Heart right ventricle (tissue), 16 donors: ENCODE measurements around the gene CANT1. TPM values are rescaled to one million over a fixed set of nuclear protein-coding genes. Genes with fewer than 3 reads are reported as not detected.

Source experiments
- ATAC-seq, 8 donors: fragments of 200-7000 bp; cut with Tn5 transposase; one replicate each; pipeline ENCODE4 v1.9.1; 2020; ENCODE audit warnings: mild to moderate bottlenecking in 8 of 8, moderate library complexity in 8 of 8, moderate number of reproducible peaks in 1 of 8
- DNase-seq, 2 donors: peaks; one replicate each; pipeline ENCODE4 v3.0.0-alpha.2; 2020
- H3K27ac ChIP-seq, 10 donors: fragments of 200-600 bp; sonication (generic) in 2 of 10; one replicate each; pipeline versions ENCODE4 v1.5.0 to v1.8.0; 2020 to 2022; ENCODE audit warnings: mild to moderate bottlenecking in 3 of 10
- H3K27me3 ChIP-seq, 7 donors: fragments of 200-600 bp; one replicate each; pipeline ENCODE4 v1.8.0; 2021 to 2022; ENCODE audit warnings: mild to moderate bottlenecking in 2 of 7
- H3K36me3 ChIP-seq, 9 donors: fragments of 200-600 bp; sonication (generic) in 1 of 9; one replicate each; pipeline versions ENCODE4 v1.5.0 to v1.8.0; 2020 to 2022; ENCODE audit warnings: mild to moderate bottlenecking in 2 of 9
- H3K4me1 ChIP-seq, 9 donors: fragments of 200-600 bp; sonication (generic) in 1 of 9; one replicate each; pipeline versions ENCODE4 v1.5.0 to v1.8.0; 2020 to 2022; ENCODE audit warnings: mild to moderate bottlenecking in 4 of 9
- H3K4me3 ChIP-seq, 10 donors: fragments of 200-600 bp; sonication (generic) in 2 of 10; one replicate each; pipeline versions ENCODE4 v1.5.0 to v1.8.0; 2020 to 2022; ENCODE audit warnings: mild to moderate bottlenecking in 7 of 10, moderate library complexity in 2 of 10
- H3K9me3 ChIP-seq, 11 donors: fragments of 200-600 bp in 10 of 11; sonication (generic) in 2 of 11; one replicate each; pipeline versions ENCODE4 v1.5.0 to v1.8.0; 2013 to 2022; ENCODE audit warnings: mild to moderate bottlenecking in 2 of 11, control low read depth in 1 of 11, moderate library complexity in 1 of 11
- WGBS, 2 donors: extraction: QIAGEN DNeasy Blood & Tissue Kit; methylation state at CpG; one replicate each; pipeline ENCODE4 v1.1.7; 2013; ENCODE audit warnings: inconsistent platforms in 1 of 2; 5-methylcytosine and 5-hydroxymethylcytosine counted together
- intact Hi-C, 10 donors: fragments of 100-400 bp; cut with DNase I; formaldehyde crosslinking; loops; one replicate each; pipeline versions ENCODE4 v1.11.1 to v1.14.2; 2022
- polyA plus RNA-seq, 2 donors: library from polyadenylated mRNA; stranded (reverse); fragments of 200-250 nt; gene quantifications; one replicate each; pipeline ENCODE4 v1.2.3, GENCODE V29; 2013
- total RNA-seq, 10 donors: library from RNA; stranded (reverse); fragmentation: NEBNext Ultra II Directional in 3 of 10; extraction: Animal tissue kit (Norgen Biotek cat#: 25700) in 3 of 10; gene quantifications; one replicate each; pipeline versions ENCODE4 v1.2.1 to v1.2.4, GENCODE V29; 2021 to 2023
- TF ChIP-seq, protein P1 (sequence below), 9 donors: fragments of 200-600 bp; sonication (generic) in 2 of 9; IDR thresholded peaks; one replicate each; pipeline versions ENCODE4 v1.5.0 to v1.8.0; 2021 to 2022; ENCODE audit warnings: antibody characterized with exemption in 9 of 9, mild to moderate bottlenecking in 5 of 9, moderate library complexity in 1 of 9
- donor health status: Arrhythmogenic right ventricular cardiomyopathy.
- donor health status: ischemic (EF 13 %, LVEDD 7.1; RV severe dilation, severe dysfunction).
- donor health status: healthy with polysubstance abuse.
- donor health status: DM: no; HTN: yes; CAD: no.
- donor health status: DM: no; HTN: no; CAD: no.
- donor health status: ischemic (EF 25% LVEDD 6.9; RV normal size, moderate dysfunction).
- donor health status: ischemic (EF 25% LVEDD 5.7; RV mildly dilated, moderate dysfunction).
- donor health status: healthy.
- donor health status: DM: yes; HTN: yes; CAD: no.
- donor health status: Ischemic cardiomyopathy.
- donor health status: ischemic (EF 35%, LVEDD 5.7; RV mildly dilated, moderate dysfunction).
- donor health status: nonischemic (EF 11% LVEDD 7.7; RV severe dilation, severe dysfunction).
- donor health status: DM: yes; HTN: yes; CAD: no.
- donor health status: PGD.
- donor health status: ischemic (EF 29% LVEDD 5.4; RV normal size, mild dysfunction).
- donor health status: nonischemic (EF 23%, LVEDD 6.1; RV moderate dilation, normal function).

CANT1 gene
- total and polyA plus RNA-seq, 12 donors = 4.1 to 33.4 (median 23.8) TPM

DNA sequence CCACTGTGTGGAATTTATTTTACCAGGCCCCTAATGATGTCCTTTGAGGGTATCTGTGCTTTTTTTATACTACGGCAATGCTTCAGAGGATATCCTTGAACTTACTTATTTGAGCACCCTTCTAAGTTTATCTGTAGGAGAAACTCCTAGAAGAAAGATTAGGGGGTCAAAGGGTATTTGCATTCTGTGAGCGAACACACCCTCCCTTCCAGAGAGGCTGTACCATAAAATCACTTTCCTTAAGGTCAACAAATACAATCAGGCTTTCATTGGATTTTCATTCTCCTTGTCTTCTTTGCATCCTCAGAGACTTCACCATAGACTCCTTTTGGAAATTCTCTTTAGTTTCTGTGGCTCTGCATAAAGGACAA, 9.7 kb upstream of the CANT1 start:
- intact Hi-C loops = loop anchor here in 4 of 10 donors (1.0 to 10.0 kb wide), 4 partner anchors 58 to 376 kb away; no protein-coding TSS in a partner anchor

DNA sequence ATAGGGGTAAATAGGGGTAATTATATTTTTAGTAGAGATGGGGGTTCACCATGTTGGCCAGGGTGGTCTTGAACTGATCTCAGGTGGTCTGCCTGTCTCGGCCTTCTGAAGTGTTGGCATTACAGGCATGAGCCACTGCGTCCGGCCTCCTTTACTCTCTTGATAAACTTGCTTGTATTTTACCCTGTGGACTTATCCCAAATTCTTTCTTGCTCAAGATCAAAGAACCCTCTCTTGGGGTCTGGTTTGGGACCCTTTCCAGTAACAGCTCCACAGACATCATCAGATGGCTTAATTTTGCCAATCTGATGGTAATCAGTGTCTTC, 8.8 kb upstream of the CANT1 start:
- no peak for ATAC-seq

More for the DNA sequence above, 9.7 kb upstream of the CANT1 start:
- Histone ChIP-seq H3K4me3 (no peak overlapping the region), H3K4me1 (peaks cover 21 to 50% (median 47%) of the 10 kb centered on the region in 9 donors), H3K36me3 (no peaks in the 10 kb centered on the region), H3K9me3 (no peaks in the 10 kb centered on the region), H3K27me3 (peaks cover 0 to 36% (median 0%) of the 10 kb centered on the region in 7 donors), H3K27ac (no peak overlapping the region)
- TF ChIP-seq, protein P1, sequence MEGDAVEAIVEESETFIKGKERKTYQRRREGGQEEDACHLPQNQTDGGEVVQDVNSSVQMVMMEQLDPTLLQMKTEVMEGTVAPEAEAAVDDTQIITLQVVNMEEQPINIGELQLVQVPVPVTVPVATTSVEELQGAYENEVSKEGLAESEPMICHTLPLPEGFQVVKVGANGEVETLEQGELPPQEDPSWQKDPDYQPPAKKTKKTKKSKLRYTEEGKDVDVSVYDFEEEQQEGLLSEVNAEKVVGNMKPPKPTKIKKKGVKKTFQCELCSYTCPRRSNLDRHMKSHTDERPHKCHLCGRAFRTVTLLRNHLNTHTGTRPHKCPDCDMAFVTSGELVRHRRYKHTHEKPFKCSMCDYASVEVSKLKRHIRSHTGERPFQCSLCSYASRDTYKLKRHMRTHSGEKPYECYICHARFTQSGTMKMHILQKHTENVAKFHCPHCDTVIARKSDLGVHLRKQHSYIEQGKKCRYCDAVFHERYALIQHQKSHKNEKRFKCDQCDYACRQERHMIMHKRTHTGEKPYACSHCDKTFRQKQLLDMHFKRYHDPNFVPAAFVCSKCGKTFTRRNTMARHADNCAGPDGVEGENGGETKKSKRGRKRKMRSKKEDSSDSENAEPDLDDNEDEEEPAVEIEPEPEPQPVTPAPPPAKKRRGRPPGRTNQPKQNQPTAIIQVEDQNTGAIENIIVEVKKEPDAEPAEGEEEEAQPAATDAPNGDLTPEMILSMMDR (IDR thresholded peaks at IDR 0.05) = no peak
- ATAC-seq (no peak), DNase-seq (no peak)
- 81 to 82% methylated on average over 2 of the region's 2 CpGs for WGBS, 2 donors

GRCh38 chr17:79017546-79018369, 8.2 kb upstream of the CANT1 start:
- H3K4me3 ChIP-seq = no peak overlapping the region
- WGBS, 2 donors = 68 to 69% methylated on average over 6 of the region's 6 CpGs
- H3K4me1 ChIP-seq = peaks cover 12 to 35% (median 33%) of the 10 kb centered on the region in 9 donors
- no peak overlapping the region for H3K27ac ChIP-seq
- H3K27me3 ChIP-seq = peaks cover 0 to 21% (median 0%) of the 10 kb centered on the region in 7 donors
- H3K9me3 ChIP-seq = no peaks in the 10 kb centered on the region
- no peaks in the 10 kb centered on the region for H3K36me3 ChIP-seq
- no peak for DNase-seq
- TF ChIP-seq, protein P1 (IDR thresholded peaks at IDR 0.05) = no peak
- ATAC-seq = no peak
- intact Hi-C loops = loop anchor here in 3 of 10 donors (5.0 to 10.0 kb wide), 3 partner anchors 60 to 377 kb away; no protein-coding TSS in a partner anchor

More for the DNA sequence above, 8.8 kb upstream of the CANT1 start:
- no peak for DNase-seq
- peaks cover 0 to 26% (median 0%) of the 10 kb centered on the region in 7 donors for H3K27me3 ChIP-seq
- 92 to 94% methylated on average over 3 of the region's 3 CpGs for WGBS, 2 donors
- TF ChIP-seq, protein P1 (IDR thresholded peaks at IDR 0.05) = no peak
- peaks cover 18 to 41% (median 38%) of the 10 kb centered on the region in 9 donors for H3K4me1 ChIP-seq
- no peak overlapping the region for H3K27ac ChIP-seq
- H3K4me3 ChIP-seq = no peak overlapping the region
- intact Hi-C loops = loop anchor here in 3 of 10 donors (5.0 to 10.0 kb wide), 3 partner anchors 59 to 376 kb away; no protein-coding TSS in a partner anchor
- no peaks in the 10 kb centered on the region for H3K9me3 ChIP-seq
- H3K36me3 ChIP-seq = no peaks in the 10 kb centered on the region

DNA sequence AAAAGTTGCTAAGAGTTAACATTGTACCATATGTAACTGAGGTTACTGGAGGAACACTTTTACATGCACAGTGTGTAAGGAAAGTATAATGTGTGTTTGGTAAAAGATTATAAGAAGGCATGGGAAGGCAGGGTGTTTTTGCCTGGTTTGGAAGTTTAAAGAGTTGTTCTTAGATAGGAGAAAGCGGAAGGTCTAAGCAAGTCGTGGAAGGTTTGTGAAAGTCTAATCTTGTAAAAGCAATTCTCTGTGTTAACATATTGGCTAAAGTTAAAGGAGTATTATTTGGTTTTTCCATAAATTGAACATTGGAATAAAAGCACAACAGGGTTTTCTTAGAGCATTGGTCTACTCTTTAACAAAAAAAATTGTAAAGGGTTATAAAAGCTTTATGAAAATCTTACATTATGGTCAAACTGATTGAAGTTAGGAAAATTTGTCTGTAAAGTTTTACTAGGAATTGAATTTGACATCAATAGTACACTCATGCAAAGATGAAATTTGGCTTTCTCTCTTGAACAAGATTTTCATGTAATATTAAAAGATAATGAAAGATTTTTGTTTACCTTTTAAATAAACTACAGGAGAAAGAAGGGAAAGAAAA, 4.7 kb upstream of the CANT1 start:
- H3K4me3 ChIP-seq = no peak overlapping the region
- ATAC-seq = no peak
- intact Hi-C loops = loop anchor here in 3 of 10 donors (10.0 kb wide), 2 partner anchors 71 to 381 kb away; no protein-coding TSS in a partner anchor
- no peak overlapping the region for H3K27ac ChIP-seq
- no peaks in the 10 kb centered on the region for H3K36me3 ChIP-seq
- peaks cover under 1 to 10% (median 6%) of the 10 kb centered on the region in 9 donors for H3K4me1 ChIP-seq
- DNase-seq = no peak
- TF ChIP-seq, protein P1 (IDR thresholded peaks at IDR 0.05) = no peak
- H3K9me3 ChIP-seq = no peaks in the 10 kb centered on the region
- WGBS, 2 donors = 79 to 80% methylated on average over 2 of the region's 2 CpGs
- no peaks in the 10 kb centered on the region for H3K27me3 ChIP-seq
